ENCODE data around the gene ZBTB42.

Gene ZBTB42

GRCh38 chr14:104783484-104784217, 17.2 kb upstream of the ZBTB42 start:
- TF ChIP-seq, protein P1, sequence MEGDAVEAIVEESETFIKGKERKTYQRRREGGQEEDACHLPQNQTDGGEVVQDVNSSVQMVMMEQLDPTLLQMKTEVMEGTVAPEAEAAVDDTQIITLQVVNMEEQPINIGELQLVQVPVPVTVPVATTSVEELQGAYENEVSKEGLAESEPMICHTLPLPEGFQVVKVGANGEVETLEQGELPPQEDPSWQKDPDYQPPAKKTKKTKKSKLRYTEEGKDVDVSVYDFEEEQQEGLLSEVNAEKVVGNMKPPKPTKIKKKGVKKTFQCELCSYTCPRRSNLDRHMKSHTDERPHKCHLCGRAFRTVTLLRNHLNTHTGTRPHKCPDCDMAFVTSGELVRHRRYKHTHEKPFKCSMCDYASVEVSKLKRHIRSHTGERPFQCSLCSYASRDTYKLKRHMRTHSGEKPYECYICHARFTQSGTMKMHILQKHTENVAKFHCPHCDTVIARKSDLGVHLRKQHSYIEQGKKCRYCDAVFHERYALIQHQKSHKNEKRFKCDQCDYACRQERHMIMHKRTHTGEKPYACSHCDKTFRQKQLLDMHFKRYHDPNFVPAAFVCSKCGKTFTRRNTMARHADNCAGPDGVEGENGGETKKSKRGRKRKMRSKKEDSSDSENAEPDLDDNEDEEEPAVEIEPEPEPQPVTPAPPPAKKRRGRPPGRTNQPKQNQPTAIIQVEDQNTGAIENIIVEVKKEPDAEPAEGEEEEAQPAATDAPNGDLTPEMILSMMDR (IDR thresholded peaks at IDR 0.05; ENCODE audit: low read depth, low read length, missing control alignments): no peak
- no peak overlapping the region for H3K4me3 ChIP-seq (ENCODE audit: low read depth, low read length)
- in situ Hi-C loops (cut with HindIII; ENCODE audit: low sequenced_read_pairs): no loop called here
- no peak for DNase-seq (ENCODE audit: low read depth)

- in situ Hi-C loops (cut with HindIII; ENCODE audit: low sequenced_read_pairs): no loop called here
- no peak overlapping the region for H3K4me3 ChIP-seq (ENCODE audit: low read depth, low read length)
- DNase-seq (ENCODE audit: low read depth): no peak
- TF ChIP-seq, protein P1 (IDR thresholded peaks at IDR 0.05; ENCODE audit: low read depth, low read length, missing control alignments): no peak
Measured at GRCh38 chr14:104784218-104784568, 16.7 kb upstream of the ZBTB42 start.

GRCh38 chr14:104784846-104785707, 15.8 kb upstream of the ZBTB42 start:
- no peak for DNase-seq (ENCODE audit: low read depth)
- no peak overlapping the region for H3K4me3 ChIP-seq (ENCODE audit: low read depth, low read length)
- TF ChIP-seq, protein P1 (IDR thresholded peaks at IDR 0.05; ENCODE audit: low read depth, low read length, missing control alignments): no peak
- in situ Hi-C loops (cut with HindIII; ENCODE audit: low sequenced_read_pairs): no loop called here

DNA sequence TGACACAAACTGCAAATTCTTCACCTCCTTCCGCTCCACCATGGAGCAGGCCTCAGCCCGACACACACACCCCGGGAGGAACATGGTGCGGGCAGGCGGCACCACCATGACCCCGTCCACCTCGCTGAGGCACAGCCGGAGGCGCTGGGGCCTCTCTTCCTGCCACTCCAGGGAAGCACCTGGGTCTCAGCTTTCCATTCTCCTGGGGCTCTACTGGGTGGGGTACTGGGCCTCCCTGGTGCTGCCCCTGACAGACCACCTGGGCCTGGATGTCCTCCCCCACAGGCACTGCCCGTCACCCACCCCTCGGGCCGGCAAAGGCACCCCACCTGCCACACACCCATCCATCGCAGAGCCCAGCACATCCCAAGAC, 15.2 kb upstream of the ZBTB42 start:
- TF ChIP-seq, protein P1 (IDR thresholded peaks at IDR 0.05; ENCODE audit: low read depth, low read length, missing control alignments): no peak
- no peak overlapping the region for H3K4me3 ChIP-seq (ENCODE audit: low read depth, low read length)
- in situ Hi-C loops (cut with HindIII; ENCODE audit: low sequenced_read_pairs): no loop called here
- no peak for DNase-seq (ENCODE audit: low read depth)

DNA sequence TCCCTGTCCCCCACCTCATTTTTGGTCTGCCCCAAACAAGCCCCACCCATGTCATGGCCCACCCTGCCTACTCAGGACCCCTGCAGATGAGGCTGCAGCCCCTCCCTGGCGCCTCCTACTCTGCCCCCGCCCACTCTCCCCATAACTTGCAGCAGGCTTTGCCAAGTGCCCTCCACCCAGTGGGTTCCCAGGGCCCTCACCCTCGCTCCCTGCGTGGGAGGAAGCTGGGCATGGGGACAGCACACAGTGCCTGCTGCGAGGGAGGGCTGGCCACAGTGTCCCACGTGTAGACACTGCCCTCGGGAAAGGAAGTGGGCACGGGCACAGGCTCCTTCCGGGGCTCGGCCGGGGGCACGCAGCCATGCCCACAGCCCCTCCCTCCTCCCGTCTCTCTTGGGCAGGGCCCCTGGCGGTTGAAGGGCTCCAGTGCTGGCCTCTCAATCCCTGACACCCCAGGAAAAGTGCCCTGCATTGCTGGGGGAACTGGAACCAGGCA, 14.8 kb upstream of the ZBTB42 start:
- TF ChIP-seq, protein P1 (IDR thresholded peaks at IDR 0.05; ENCODE audit: low read depth, low read length, missing control alignments): no peak
- DNase-seq (ENCODE audit: low read depth): no peak
- in situ Hi-C loops (cut with HindIII; ENCODE audit: low sequenced_read_pairs): no loop called here
- H3K4me3 ChIP-seq (ENCODE audit: low read depth, low read length): no peak overlapping the region

DNA sequence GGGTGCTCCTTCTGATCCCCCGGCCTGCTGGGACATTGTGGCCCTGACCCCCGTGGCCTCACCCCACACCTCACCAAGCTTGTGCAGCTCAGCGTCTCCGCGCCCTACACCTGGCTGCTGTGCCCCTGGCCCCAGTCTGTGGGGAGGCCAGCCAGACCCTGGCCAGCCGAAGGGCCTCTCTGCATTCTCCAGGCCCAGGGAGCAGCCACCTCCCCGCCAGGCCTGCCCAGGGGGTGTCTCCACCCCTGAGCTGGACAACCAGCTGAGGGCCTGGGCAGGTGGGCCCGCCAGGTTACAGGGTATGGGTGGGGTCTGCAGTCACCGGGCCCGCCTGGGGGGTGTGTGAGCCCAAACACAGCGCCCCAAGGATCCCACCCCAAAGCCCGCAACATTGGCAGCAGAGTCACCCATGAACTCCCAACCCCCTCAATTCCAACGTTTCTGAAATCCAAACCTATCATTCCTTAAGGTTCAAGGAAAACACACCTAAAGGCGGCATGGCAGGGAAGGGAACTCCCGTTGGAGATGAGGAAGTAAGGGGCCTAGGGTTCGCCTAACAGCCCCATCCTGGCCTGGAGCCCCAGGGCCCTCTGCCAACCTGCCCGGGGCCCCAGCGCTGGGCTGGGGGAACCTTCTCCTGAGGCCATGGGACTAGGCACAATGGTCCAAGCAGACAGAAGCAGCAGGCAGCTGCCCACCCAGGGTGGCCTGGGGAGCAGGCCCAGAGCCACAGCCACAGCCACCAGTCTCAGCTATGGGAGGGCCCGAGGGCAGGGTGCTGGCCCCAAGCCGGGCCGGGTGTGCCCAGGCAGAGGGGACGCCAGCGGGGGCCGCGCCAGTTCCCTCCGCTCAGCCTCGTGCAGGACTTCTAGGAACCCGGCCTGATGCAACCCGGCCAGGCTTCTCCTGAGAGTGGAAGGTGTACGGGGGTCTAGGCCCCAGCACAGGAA, 13.9 kb upstream of the ZBTB42 start:
- in situ Hi-C loops (cut with HindIII; ENCODE audit: low sequenced_read_pairs): no loop called here
- no peak for DNase-seq (ENCODE audit: low read depth)
- no peak overlapping the region for H3K4me3 ChIP-seq (ENCODE audit: low read depth, low read length)
- TF ChIP-seq, protein P1 (IDR thresholded peaks at IDR 0.05; ENCODE audit: low read depth, low read length, missing control alignments): no peak

Data from astrocyte of the cerebellum (primary cell).